Breast epithelium (tissue), 3 donors: ENCODE data around the gene MYEF2.

Experiments
- CTCF ChIP-seq, 3 donors: fragments of 450-650 bp; IDR thresholded peaks; one replicate each; pipeline ENCODE4 v1.5.1; 2016 to 2017; ENCODE audit warnings: antibody characterized with exemption in 3 of 3, mild to moderate bottlenecking in 3 of 3, moderate library complexity in 3 of 3
- POLR2A ChIP-seq: fragments of 450-650 bp; IDR thresholded peaks from one replicate; pipeline ENCODE4 v1.6.1; 2016; ENCODE audit warnings: antibody characterized with exemption, mild to moderate bottlenecking, moderate library complexity
- POLR2AphosphoS5 ChIP-seq, 3 donors: sonication (generic); formaldehyde crosslinking; IDR thresholded peaks; one replicate each; pipeline ENCODE4 v1.6.1; 2017; ENCODE audit warnings: antibody characterized with exemption in 3 of 3

GRCh38 chr15:48221885-48222284 lies 43.8 kb upstream of the MYEF2 start:
- TF ChIP-seq CTCF (IDR thresholded peaks at IDR 0.05) (no peak), POLR2A (no peak), POLR2AphosphoS5 (IDR thresholded peaks at IDR 0.05) (no peak)
